T-cell (primary cell): ENCODE data around the gene OR5K4. TPM values are rescaled to one million over a fixed set of nuclear protein-coding genes. Genes with fewer than 3 reads are reported as not detected.

Experiments used
- total RNA-seq, 35 experiments: library from RNA in 6 of 35; stranded (reverse) in 6 of 35; fragments of 120-200 nt in 1 of 35; gene quantifications; one replicate each; pipeline versions ENCODE4 v1.2.1 to v1.2.4 and lab custom pipeline; 2013 to 2026

The OR5K4 gene
- total RNA-seq, 5 donors from 2014 or later (not counting 1 experiment from before 2014, with no cell fraction given), result not detected

Other genes with a start within 250 kb of the OR5K4 start
- gene OR5H1, start 223.1 kb upstream of the OR5K4 start, total RNA-seq, result not detected
- gene OR5H14, start 206.4 kb upstream of the OR5K4 start, total RNA-seq, result not detected
- gene OR5H15, start 187.2 kb upstream of the OR5K4 start, total RNA-seq, result not detected
- not detected for gene OR5H6, start 89.6 kb upstream of the OR5K4 start, total RNA-seq
- gene OR5H2, start 71.3 kb upstream of the OR5K4 start, total RNA-seq, result not detected
- not detected for gene OR5K3, start 36.8 kb downstream of the OR5K4 start, total RNA-seq
- gene OR5K1, start 109.3 kb downstream of the OR5K4 start, total RNA-seq, result not detected
- not detected for gene OR5K2, start 143.8 kb downstream of the OR5K4 start, total RNA-seq
- gene CLDND1, start 169.0 kb downstream of the OR5K4 start, total RNA-seq, result 100 to 1,000 TPM; 133 to 404 (median 264) TPM
- 10 to 100 TPM in 4 of 5 donors, 1 to 10 TPM in 1; 5.7 to 69.9 (median 24.7) TPM for gene GPR15, start 178.1 kb downstream of the OR5K4 start, total RNA-seq
- gene CPOX, start 239.8 kb downstream of the OR5K4 start, total RNA-seq, result 10 to 100 TPM; 13.9 to 47.6 (median 44.6) TPM